ENCODE measurements around the gene ENAH.
"Not testable (repeated sequence)": the region's sequence is repeated elsewhere in the genome, so short reads cannot be mapped to it uniquely, and the experiment has no call there.

The ENAH gene

GRCh38 chr1:225485226-225485625, 167.7 kb downstream of the ENAH start:
- DNase-seq = no peak

DNA sequence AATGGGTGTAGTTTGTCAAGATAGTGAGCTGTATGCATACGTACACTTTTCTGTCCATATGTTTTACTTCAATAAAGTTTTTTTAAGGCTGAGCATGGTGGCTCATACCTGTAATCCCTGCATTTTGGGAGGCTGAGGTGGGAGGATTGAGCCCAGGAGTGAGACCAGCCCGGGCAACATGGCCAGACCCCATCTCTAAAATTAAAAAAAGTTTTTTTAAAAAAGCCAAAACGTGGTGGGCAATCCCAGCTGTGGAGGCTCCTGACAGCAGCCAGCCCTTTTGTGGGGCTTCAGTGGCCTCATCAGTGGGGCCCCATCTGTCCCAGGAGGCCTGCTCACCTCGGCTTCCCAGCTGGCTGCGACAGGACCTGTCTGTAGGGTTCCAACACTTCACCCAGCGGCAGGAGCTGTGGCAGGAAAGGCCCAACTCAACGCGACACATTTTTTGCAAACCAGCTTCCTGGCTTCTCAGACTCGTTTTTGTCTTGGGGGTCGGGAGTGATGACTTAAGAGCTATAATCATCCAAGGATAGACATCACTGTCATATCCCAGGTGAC, 168.2 kb downstream of the ENAH start:
- DNase-seq = no peak

DNA sequence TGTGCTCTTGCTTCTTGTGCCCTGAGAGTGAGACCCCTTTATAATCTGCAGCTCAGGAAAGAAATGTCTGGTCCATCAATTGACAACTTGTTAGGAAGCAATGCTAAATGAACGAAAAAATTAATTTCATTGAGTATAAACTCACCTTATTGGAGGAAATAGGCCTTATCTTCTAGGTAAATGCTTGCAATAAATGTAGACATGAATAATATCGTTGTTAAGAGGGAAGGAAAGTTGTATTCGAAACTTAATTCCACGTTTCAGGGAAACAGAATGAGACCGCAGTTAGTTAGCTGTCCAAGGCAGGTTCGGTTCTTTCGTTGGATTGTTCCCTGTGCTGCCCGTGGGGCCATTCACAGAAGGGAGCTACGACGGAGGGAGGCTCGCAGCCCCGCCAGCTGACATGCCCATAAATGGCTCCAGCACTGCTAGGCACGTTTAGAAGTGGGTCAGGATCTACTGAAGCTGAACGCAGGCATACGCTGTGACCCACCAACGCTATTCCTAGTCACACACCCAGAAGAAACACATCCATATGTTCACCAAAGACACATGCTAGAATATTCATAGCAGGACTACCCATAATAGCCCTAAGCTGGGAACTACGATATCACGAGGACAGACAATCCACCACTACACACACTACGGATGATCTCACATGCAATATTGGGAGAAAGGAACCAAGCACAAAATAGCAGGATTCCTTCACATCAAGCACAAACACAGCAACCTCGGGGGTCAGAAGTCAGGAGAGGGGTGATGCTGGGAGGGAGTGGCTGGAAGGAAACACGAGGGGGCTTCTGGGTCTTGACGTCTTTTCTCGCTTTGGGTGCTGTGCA, 168.9 kb downstream of the ENAH start:
- DNase-seq = no peak

GRCh38 chr1:225482421-225482950, 170.4 kb downstream of the ENAH start:
- DNase-seq = no peak

DNA sequence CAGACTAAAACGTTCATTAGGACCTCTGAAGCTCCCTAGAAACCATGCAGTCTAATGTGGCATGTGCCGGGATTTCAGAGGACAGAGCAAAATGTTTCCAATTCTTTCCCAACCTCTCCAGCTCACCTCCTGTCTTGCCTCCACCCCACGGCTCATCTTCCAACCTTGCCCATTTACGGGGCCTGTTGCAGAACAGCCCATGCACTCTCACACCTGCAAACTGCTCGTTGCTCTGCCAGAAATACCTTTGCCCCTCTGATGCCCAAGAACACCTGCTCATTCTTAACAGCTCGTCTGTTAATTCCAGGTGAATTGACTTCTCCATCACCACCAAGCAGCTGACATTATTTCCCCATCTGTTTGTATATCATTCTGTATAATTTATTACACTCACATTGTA, 171.2 kb downstream of the ENAH start:
- no peak for DNase-seq

DNA sequence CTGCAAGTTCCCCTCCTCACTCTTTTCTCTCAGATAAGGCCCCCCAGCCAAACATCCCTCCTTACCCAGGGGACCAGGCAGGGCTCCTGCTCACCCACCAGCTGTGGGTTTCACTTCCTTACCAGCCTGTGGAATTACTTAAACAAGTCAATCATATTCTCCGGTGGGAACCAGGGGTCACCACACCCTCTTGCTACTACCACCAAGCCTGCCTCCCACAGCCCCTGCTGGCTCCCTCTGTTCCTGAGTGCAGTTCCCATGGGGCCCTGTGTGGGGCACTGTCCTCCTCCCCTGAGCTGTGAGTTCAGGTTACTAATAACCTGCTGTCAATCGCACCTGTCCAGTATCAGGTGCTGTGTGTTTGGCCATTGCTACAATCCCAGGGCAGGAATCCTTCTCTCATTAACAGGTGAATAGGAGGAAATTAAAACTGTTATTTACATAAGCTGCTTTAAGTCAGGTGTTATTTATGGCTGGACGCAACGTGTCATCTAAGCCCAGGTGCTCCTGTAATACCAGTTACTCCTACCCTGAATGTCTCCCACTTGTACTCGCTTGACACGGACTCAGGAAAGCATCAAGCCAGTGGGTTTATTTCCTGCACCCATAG, 172.0 kb downstream of the ENAH start:
- DNase-seq = peak; percentile 62 to 69

DNA sequence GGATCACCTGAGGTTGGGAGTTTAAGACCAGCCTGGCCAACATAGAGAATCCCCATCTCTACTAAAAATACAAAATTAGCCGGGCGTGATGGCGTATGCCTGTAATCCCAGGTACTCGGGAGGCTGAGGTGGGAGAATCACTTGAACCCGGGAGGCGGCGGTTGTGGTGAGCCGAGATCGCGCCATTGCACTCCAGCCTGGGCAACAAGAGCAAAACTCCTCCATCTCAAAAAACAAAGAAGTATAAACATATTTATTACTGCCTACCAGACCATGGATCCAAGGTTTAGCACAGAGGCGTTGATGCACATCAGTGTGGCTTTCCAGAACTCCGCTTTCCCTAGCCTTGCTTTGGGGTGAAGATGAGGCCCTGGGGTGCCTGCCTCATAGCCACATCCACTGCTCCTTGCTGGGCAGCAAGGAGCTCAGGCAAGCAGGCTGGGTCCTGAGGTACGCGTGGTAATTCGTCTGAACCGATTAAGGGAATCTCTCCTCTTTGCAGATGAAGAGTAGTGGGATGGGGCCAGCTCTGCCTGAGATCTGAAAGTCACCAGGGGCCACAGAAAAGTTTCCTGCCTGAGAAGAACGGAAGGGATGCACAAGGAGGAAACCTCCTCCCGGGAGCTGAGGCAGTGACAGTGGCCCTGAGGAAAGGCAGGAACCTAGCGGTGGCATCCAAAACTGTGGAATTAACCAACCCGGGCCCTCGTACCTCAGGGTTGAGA, 172.8 kb downstream of the ENAH start:
- DNase-seq = no peak

- no peak for DNase-seq
These were observed 173.6 kb downstream of the ENAH start for GRCh38 chr1:225479341-225479740.

- DNase-seq = no peak
These were observed 175.5 kb downstream of the ENAH start for GRCh38 chr1:225477296-225477911.

DNA sequence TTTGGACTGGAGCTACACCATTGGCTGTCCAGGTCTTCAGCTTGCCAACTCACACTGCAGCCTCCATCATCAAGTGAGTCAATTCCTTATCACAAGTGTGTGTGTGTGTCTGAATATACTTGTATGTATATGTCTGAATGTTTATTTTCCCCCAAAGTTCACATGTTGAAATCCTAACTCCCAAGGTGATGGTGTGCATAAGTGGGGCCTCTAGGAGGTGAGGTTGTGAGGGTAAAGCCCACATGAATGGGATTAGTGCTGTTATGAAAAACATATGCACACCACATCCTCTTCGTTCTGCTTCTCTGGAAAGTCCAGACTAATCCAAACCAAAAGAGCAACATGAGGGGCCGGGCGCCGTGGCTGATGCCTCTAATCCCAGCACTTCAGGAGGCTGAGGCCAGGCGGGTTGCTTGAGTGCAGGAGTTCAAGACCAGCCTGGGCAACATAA, 176.4 kb downstream of the ENAH start:
- DNase-seq = no peak

- DNase-seq = no peak
These were observed 176.8 kb downstream of the ENAH start for GRCh38 chr1:225476100-225476511.

DNA sequence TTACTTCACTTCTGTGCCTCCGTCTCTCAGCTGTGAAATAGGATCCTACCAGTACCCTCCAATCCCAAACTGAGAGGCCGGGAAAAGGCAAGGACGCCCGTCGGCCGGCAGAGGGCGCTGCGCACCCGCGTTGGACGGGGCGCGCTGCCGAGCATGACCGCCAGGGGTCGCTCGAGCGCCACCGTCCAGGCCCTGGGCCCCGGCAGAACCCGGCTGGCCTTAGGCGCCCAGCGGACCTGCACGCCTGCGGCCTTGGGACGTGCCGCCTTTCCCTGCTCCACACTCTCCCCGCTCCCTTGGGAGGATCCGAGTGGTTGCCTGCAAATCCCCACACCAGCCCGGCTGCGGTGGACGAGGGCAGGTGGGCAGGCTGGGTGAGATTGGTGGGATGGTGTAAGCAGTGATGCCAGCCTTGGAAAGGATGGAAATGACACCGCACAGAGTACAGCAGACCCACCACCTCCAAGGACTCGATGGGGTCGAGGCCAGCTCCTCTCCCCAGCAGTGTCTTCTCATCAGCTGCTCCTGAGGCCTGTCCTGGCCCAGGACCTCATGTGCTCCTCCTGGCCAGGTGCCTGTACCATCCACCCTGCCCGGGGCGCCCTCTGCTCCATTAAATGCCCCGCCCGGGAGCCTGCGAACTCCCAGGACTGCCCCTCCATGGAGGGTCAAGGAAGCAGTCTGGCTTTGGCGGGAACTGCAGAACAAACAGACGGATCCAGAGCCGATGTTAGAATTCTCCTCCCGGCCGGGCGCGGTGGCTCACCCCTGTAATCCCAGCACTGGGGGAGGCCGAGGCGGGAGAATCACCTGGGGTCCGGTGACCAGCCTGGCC, 177.7 kb downstream of the ENAH start:
- peak; percentile 57 to 63 for DNase-seq

DNA sequence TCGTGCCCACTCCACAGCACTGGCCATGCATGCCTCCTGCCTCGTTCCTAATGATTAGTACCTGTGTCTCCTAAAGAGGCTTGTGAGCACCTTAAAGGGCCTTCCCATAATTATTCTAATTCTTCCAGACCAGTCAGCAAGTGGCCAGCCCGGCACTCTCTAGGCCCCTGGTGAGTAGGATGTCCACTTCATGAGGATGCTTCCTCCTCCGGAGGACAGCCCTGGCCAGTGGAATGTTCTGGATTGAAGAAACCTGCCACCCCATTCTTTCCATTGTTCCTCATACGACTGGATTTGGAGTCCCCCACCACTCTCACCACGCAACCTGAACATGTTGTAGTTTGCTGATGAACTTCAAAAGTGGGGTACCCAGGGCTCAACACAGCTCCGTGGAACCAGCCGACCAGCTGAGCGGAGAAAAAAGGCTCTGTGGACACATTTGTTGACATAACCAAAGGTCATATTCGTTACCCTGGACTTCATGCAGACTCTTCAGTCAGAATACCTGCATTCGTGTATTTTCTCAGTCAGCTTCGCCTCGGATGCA, 178.4 kb downstream of the ENAH start:
- DNase-seq = no peak

GRCh38 chr1:225473676-225474438, 179.1 kb downstream of the ENAH start:
- DNase-seq = not testable (repeated sequence)

DNA sequence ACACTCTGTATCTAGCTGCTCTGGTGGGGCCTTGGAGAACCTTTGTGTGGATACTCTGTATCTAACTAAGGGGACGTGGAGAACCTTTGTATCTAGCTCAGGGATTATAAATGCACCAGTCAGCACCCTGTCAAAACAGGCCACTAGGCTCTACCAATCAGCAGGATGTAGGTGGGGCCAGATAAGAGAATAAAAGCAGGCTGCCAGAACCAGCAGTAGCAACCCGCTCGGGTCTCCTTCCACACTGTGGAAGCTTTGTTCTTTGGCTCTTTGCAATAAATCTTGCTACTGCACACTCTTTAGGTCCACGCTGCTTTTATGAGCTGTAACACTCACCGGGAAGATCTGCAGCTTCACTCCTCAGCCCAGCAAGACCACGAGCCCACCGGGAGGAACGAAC, 179.7 kb downstream of the ENAH start:
- not testable (repeated sequence) for DNase-seq

DNA sequence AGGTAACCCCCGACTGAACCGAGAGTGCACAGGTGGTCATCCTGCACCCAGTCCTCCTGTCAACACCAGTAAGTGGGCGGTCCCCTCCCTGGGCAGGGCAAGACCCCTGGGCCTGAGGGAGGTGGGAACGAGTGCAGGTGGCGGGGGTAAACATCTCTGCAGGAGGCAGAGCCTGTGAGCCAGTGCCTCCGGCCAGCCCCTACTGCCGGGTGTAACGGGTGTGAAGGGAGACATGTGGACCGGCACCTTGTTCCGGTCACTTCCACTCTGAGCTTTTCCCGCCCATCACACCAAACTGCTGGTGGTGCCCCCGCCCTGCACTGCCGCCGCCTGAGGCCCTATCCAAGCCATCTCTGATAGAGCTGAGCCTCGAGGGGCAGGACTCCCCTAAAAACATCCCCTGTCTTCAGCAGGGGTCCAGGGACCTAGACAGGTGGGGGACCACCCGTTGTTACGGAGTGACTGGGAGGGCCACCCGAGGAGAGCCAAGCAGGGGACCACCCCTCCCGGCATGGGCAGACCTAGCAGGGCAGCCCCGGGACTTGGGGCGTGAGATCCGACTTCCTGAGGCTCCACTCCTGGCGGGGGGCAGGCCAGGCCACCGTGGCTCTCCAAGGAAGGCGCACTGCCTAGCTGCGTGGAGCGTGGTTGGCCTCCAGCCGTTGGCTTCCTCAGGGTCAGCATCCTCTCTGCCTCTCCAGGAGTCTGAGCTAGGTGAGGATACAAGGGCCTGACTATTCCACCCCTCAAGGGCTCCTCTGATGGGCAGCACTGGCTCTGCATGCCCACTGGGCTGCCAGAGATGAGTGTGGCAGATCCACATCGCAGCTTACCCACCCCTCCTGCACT, 181.2 kb downstream of the ENAH start:
- no peak for DNase-seq

GRCh38 chr1:225471109-225471452, 181.8 kb downstream of the ENAH start:
- DNase-seq = no peak

- no peak for DNase-seq
These were observed 182.5 kb downstream of the ENAH start for GRCh38 chr1:225470211-225471108.

GRCh38 chr1:225469051-225469450, 183.9 kb downstream of the ENAH start:
- no peak for DNase-seq

All from activated CD4-positive, alpha-beta T cell treated with anti-CD3 and anti-CD28 coated beads, Interleukin-2, amount 50 U/mL, for 48 hours (primary cell).